Kidney glomerular epithelial cell (primary cell): ENCODE measurements around the gene SLC16A2.
"Not testable (repeated sequence)": the region's sequence is repeated elsewhere in the genome, so short reads cannot be mapped to it uniquely, and the experiment has no call there.

Experiments used
- DNase-seq: peaks from one replicate; lab custom pipeline; 2025; lab: John Stamatoyannopoulos, UW

SLC16A2 gene

DNA sequence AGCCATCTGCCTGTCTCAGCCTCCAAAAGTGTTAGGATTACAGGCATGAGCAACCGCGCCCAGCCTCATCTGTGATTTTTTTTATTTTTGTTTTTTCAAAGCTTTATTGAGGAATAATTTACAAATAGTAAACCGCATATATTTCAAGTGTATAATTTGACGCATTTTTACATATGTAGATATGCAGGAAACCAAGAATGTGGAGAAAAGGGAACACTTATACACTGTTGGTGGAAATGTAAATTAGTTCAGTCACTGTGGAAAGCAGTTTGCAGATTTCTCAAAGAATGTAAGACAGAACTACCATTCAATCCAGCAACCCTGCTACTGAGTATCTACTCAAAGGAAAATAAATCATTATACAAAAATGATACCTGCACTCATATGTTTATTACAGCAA lies 85.9 kb downstream of the SLC16A2 start:
- no peak for DNase-seq

DNA sequence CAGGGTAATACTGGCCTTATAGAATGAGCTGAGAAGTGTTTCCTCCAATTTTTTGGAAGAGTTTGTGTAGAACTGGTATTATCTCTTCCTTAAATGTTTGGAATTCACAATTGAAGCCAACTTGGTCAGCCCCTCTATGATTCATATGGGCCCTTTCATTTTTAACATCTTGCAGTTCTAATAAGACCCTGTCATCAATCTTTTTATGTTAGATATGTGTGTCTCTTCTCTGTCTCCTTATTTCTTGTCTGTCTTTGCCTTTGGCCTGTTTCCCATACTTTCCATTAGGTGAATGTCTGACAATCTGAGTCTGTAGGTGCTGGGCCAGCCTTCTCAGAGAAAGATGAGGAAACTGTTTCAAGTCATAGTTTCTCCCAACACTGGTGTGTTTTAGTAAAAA lies 88.7 kb downstream of the SLC16A2 start:
- no peak for DNase-seq

DNA sequence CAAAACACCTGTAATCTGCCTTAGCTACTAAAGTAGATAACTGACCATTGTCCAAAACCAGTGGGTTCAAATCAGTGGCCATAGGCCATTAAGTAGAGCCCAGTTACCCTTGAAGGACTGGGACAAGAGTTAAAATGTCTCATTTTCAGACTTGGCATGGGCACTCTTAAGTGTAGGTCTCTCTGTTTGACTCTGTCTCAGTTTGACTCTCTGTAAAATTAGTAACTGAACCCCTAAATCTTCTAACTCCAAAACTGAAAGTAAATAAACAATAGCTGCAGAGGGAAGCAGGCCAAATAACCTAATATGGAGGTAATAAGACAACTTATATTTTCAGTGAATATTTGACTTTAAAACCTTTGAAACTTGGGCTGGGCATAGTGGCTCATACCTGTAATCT lies 89.1 kb downstream of the SLC16A2 start:
- no peak for DNase-seq

DNA sequence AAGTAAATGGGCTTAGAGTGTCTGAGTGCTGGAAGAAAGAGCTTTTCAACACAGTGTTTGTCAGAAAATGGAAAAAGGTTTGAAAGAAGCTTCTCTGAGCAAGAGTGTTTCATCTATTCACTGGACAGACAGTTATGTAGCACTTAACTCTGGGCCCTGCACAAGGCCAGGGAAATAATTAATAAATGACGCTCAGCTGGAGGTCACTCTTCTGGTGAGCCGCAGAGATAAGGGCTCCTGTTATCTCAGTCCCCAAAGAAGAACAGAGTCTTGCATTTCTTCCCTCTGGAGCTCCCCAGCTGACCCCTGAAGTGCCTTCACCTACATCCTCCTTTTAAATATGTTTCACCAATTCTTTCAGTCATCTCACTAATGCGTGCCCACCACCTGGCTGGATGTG lies 90.4 kb downstream of the SLC16A2 start:
- DNase-seq = no peak

DNA sequence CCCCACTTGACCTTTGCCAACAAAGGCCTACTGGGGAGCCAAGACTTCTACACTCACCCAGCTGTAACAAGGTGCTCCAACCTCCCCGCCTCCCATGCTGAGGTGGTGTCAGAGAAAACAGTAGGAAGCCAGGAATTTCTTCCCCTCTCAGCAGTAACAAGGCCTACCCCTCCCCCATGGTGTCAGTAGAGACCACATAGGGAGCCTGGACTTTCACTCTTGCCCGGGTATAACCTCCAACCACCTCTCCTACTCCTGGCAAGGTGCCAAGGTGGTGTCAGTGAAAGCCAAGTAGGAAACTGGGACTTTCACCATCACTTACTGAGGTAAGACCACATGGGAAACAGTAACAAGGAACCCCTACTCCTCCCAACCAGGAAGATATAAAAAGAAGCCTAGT lies 93.1 kb downstream of the SLC16A2 start:
- no peak for DNase-seq

DNA sequence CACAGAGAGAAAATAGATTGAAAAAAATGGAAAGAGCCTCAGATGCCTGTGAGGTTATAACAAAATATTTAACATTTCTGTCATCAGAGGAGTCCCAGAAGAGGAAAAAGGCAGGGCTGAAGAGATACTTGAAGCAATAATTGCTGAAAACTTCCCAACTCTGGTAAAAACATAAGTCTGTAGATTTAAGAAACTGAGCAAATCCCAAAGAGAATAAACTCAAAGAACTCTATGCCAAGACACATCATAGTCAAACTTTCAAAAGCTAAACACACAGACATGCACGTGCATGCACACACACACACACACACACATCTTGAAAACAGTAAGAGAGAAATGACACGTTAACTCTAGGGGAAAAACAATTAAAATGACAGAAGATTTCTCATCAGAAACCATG lies 94.1 kb downstream of the SLC16A2 start:
- no peak for DNase-seq

DNA sequence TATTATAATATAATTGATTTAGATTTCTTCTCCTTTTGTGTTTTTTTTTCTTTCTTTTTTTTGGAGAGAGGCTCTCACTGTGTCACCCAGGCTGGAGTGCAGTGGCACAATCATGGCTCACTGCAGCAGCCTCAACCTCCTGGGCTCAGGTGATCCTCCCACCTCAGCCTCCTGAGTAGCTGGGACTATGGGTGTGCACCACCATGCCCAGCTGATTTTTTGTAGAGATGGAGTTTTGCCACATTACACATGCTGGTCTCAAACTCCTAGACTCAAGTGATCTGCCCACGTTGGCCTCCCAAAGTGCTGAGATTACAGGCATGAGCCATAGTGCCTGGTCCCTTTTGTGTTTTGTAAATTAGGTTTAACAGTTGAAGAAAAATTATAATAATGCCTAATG lies 94.7 kb downstream of the SLC16A2 start:
- not testable (repeated sequence) for DNase-seq

DNA sequence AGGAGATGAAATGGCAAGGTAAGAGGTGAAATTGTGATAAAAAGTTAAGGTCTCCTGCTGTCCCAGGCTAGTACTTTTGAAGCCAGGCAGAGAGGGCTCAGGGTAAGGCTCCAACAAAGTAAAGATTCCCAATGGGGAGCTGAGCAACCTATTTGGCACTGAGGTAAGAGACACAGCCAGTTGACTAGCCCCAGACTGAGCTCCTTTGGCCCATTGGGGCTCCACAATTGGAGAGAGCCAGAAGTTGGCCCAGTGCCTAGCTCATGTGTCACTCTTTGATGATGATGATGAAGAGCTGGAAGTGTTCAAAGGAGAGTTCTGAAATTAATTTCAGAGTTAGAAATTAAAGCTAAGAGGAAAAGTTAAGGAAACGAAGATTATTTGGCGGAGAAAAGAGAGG lies 98.6 kb downstream of the SLC16A2 start:
- DNase-seq = no peak

DNA sequence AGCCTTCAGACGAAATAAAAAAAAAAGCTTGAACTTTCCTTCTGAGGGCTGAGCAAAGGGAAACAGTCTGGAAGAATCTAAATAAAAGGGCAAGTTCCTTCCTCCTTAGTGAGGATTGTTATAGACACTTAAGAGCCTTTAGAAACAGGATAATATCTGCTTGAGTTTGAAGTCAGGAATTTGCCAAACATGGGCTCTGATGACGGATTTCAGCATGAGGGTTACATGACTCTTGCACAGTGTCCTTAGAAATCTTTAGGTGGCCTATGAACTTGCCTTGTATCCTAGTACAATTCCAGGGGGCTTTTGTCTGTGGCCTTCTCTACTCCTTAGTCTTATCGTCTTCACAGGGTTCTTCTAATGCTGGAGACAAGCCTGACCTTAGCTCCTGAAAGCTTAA lies 99.0 kb downstream of the SLC16A2 start:
- no peak for DNase-seq

DNA sequence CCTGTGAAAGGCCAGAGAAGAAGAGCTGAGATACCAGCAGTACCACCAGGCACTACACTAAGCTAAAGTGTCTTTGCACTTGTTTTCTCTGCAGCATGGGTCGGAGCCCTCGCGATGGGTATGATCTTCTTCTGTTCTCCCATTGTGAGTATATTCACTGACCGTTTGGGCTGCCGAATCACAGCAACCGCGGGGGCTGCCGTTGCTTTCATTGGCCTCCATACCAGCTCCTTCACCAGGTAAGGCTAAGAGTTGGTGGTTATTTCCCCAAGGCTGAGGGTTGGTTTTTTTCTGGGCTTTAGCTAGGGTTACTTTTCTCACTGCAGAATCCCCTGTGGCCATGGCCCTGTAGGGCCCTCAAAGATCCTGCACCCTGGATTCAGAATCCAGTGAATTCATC lies 99.6 kb downstream of the SLC16A2 start:
- no peak for DNase-seq

DNA sequence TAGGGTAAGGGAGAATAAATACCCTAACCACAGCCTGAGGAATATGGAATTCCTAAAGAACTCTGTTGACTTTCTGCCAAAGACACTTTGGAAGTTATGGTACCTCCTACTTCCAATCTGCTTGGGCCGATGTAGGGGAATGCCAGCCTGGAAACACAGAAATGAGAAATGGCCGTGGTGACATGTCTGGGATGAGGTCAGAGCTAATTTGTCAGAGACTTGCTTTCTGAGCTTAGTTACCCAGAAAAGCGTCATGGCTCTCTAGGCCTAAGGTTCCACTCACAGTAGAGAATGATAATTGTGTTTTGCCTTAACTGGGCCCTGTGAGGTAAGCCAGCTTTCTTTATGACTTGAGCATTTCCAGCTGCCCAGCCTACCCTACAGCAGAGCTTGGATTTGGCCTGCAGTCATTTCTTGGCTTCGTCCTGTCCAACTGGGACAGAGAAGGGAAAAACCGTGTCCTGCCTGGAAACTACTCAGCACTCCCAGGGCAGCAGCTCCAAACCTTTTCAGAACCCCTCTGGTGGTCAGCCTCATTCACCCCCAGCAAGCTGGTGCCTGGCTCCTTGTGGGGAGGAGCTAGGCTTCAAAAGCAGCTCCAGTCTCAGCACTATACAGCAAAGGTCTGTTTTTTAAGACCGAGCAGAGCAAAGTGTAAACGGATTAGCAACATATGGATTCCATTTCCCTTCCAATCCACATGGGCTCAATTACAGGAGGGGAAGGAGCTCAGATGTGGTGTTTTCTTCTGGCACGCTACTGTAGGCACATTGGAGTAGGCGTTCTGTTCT lies 100.9 kb downstream of the SLC16A2 start:
- no peak for DNase-seq

DNA sequence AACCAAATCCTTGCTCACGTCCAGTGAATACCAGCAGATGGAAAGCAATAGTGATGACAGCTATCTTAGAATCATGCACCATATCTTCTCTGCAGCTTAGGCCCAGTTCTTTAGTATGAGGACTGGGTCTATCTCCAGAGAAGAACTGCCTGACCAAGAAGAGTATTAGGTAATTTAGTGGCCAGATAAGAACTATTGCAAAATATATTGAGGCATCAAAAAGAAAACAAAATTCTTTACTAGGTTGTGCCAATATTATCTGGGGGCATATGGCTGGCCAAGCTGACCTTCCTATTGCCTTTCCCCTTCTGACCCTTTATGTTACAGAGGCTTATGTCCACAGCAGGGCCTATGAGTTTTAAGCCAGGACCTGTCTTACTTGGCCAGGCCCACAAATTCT lies 101.9 kb downstream of the SLC16A2 start:
- DNase-seq = no peak

DNA sequence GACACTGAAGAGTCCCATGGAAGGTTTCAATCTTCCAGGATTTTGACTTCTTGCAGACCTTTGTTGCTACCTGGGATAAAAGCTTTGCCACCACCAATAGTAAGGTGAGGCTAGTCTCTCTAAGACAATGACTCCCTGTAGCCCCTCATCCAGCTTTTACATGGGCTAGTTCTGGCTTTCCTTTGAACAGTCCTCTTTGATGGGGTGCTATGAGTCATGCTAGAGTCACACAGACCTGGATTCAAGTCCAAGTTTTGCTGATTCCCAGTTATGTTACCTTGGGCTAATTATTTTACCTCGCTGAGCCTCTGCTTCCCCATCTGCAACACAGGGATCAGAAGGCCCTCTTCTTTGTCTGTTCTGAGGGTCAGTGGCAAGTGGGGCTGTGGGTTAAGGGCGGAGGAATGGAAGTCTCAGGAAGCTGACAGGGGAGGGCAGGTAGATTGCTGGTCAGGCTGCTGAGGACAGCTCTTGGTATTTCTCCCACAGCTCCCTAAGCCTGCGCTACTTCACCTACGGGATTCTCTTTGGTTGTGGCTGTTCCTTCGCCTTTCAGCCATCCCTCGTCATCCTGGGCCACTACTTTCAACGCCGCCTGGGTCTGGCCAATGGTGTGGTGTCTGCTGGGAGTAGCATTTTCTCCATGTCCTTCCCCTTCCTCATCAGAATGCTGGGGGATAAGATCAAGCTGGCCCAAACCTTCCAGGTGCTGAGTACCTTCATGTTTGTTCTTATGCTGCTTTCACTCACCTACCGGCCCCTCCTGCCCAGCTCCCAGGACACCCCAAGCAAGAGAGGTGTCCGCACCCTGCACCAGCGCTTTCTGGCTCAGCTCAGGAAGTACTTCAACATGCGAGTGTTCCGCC lies 102.8 kb downstream of the SLC16A2 start:
- DNase-seq = no peak

DNA sequence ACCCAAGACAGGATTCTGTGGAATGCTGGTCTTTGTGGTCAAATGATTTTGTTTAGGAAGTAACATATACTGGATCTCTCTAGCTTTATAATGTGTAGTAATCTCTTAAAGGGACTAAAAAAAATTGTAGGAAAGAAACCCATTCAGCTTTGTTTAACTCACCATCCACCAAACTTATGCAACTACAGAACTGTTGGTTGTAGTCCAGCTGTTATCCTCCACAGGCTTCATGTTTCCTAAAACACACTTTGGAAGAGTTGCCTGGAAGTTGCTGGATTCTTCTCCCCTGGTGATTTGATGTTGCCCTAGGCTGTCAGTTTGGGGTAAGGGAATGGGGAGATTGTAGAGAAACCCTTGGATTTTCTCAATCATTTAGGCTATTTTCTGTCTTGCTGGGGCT lies 103.8 kb downstream of the SLC16A2 start:
- no peak for DNase-seq

DNA sequence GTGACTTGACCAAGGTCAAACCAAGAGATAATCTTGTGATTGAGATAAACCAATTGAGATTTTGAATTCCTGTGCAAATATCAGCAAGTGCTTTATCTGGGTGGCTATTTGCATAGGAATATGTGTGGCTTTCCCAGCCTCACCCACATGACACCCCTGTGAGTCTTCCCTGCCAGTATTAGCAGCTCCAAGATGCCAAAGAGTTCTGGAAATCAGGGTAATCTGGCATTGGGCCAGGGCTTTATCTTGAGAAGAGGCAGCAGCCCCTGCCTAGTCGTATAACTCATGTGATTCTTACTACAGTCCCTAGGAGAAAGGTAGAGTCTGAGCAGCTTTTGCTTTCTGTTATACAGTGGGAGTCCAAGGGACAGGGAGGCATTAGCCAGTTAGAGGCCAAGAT lies 105.5 kb downstream of the SLC16A2 start:
- no peak for DNase-seq

DNA sequence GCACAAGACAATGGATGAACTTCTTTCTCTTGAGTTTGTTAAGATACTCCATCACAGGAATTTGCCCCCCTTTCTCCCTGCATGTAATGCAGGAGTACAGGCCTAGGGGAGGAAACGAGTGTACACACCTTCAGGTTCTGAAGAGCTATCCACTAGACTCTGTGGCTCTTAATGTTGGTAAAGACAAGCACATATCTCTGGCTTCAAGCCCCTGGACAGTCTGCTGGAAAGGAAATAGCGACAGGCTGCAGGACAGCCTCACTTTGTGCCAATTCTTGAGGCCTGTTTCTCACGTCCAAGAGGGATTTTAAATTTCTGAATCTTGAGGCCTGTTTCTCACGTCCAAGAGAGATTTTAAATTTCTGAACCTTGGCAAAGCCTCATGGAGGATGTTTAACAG lies 106.1 kb downstream of the SLC16A2 start:
- DNase-seq = no peak

DNA sequence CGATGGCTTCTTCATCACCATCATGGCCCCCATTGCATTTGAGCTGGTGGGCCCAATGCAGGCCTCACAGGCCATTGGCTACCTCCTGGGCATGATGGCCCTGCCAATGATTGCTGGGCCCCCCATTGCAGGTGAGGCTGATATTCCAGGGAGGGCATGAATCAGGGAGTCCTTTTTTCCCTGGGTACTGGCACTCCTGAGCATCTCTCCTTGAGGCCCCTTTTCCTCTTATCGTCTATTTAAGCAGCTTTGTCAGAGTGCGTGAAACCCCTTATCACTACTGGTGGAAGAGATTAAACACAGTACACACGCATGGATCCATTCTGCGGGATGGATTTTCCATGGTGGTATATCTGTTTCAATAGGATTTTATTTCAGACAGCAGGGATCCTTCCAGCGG lies 108.0 kb downstream of the SLC16A2 start:
- no peak for DNase-seq

DNA sequence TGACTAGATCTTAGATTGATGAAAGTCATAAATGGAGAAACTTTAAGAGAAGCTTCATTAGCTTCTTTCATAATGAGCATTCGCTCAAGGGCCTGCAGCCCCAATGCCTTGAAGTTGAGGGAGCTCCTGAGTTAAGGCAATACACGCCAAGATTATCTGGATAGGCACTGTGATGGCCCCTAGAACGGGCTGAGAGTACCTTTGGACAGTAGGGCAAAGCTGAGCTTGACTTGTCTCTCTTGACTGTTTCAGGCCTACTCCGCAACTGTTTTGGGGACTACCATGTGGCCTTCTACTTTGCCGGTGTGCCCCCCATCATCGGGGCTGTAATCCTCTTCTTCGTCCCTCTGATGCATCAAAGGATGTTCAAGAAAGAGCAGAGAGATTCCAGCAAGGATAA lies 109.8 kb downstream of the SLC16A2 start:
- DNase-seq = no peak

DNA sequence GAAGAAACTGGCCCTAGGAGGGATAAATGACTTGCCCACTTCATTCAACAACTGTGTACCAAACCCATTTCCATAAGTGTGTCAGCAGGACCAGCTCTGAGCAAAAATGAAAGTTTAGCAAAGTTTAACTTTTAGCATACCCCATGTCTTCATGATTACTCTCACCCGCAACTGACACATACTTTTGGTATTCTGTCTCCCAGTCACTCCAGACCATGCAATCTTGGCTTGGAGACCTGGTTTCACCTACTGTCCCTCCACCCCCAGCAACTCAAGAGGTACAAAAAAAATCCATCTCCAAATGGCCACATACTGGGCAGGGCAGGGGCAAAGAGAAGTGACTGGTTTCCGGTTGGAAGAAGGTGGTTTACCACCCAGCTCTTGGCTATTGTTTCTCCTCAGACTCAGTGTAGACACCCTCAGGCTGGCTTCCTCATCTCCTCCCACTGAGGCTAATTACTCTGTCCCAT lies 113.3 kb downstream of the SLC16A2 start:
- no peak for DNase-seq

DNA sequence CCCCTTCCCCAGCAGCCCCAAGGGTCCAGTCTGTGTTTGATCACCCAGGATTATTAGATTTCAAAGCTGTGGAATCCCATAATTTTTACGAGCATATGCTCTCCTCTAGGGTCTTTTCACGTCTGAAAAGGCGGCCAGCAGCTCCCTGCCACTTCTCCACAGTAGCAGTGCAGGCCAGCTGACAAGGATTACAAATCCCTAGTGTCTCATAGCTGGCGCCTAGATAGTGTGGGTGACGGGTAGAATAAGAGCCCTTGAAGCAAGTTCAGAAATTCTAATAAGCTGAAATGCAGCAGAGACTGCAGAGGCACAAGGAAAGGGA lies 113.8 kb downstream of the SLC16A2 start:
- DNase-seq = no peak

DNA sequence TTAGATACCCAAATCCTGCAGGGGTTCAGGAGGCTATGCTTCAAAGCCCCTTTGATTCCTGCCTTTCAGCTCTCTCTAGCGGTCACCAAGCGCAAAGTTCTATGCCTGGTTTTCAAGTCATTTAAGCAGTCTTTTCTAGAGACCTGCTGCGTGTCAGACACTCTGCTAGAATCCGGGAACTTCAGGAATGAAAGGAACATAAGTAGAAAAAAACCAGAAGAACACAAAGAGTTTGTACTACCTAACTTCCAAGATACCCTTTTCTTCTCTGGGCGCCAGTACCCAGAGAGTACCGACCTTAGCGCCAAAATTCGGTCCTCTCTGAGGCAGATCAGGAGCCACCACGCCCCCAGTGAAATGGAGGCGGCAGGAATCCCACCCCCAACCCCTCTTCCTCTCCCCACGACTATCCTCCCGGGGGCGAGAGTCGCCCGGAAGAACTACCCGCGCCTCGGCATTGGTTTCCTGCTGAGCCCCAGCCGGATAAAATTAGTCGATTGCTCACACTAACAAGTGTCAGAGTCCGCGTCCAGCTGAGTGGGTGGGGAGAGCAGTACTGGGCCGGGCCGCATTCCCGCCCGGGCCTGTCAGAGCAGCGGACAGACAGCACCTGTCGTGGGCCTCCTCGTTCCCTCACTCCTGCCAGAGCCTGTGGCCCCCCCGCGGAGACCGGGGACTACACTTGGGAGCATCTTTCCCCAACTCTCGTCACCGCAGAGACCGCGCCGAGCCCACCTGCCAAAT lies 114.3 kb downstream of the SLC16A2 start:
- peak; percentile 22 for DNase-seq

DNA sequence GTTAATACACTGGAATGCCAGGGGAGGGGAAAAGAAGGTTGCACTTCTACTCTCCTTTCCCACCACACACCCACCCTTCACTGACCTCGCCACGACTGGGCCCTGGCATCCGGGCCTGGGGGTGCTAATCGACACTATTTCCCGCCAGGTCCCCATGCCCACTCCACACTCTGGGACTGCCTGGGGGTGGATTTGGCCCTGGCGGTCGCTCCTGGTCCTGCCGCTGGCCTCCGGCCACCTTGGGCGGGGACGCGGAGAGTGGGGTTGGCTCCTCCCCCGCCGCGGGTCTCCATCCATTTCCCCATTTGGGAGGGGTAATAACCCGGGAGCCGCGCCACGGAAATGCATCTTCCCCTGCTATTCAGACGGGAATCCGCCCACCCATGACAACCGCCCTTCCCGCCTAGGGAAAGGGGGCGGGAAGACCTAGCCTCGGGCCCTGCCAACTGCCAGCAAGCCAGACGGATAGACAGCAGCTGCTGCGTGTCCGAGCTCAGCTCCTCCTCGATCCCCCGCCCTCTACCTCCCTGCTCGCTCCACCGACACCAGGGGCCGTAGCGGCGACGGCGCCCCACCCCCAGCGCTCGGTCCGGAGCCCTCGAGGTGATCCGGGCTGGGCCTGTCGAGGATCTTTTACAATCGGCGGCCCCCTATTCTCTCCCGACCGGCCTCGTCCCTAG lies 115.0 kb downstream of the SLC16A2 start:
- peak; percentile 36 for DNase-seq
